Middle frontal gyrus (tissue), 1 donor: Measurements from ENCODE around the gene U2AF2.
A peak's percentile ranks its signal among the peaks of the same experiment; 100 is the strongest.

ENCODE experiments used
- DNase-seq: peaks from one replicate; pipeline ENCODE4 v3.0.0-alpha.2; 2015; ENCODE audit warnings: low spot score; ENCODE audit errors: extremely low spot score

Gene U2AF2

GRCh38 chr19:55621673-55622231, 33.1 kb upstream of the U2AF2 start:
- no peak for DNase-seq

DNA sequence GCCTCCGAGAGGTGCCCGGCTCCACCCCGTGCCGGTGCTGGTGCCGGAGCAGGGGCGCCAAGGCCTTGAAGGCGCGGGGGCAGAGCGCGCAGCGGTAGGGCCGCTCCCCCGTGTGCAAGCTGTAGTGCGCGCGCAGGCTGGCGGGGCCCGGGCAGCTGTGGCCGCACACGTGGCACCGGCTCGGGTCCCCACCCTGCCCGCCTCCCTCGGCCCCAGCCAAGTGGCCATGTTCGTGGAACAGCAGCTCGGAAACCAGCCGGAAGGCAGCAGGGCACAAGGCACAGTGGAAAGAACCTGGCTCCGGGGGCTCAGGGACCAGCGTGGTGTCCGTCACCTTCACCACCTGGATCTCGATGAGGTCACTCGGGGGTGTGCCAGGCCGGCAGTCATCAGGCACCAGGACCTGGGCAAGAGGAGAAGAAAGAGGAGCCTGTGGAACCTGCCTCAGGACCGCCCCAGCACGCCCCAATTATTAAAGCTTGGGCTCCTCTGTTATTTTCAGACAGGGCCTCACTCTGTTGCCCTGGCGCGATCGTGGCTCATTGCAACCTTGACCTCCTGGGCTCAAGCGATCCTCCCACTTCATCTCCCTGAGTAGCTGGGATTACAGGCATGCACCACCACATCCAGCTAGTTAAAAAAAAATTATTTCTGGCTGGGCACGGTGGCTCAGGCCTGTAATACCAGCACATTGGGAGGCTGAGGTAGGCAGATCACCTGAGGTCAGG, 32.4 kb upstream of the U2AF2 start:
- DNase-seq: no peak

DNA sequence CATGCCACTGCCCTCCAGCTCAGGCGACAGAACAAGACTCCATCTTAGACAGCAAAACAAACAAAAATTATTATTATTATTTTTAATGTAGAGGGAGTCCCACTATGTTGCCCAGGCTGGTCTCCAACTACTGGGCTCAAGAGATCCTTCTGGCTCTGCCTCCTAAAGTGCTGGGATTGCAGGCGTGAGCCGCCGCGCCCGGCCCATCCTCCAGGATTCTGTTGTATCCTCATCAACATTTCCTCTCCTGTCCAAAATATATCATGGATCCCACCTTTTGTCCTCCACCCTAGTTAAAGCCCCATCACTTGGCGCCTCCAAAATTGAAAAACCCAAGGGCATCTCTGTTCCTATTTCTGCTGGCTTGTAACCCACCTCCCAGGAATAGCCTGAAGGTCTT, 31.7 kb upstream of the U2AF2 start:
- no peak for DNase-seq

DNA sequence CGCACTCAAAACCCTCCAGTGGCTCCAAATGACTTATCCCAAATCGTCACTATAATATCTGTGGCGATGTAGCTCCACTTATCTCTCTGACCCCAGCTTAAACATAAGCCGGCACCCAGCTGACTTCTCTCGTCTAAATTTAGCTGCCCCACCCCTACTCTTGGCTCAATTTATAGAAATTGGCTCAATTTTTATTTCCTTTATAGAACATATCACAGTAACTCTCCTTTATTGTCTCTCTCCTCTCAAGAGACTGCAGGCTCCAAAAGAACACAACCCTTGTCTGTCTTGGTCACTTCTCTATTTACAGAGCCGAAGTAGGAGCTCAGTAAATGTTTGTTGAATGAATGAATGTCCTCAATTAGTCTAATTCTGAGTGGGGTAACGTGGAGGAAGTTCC, 31.3 kb upstream of the U2AF2 start:
- DNase-seq: no peak

GRCh38 chr19:55624109-55625003, 30.5 kb upstream of the U2AF2 start, which contains the start of gene ZNF784:
Gene ZNF784 (minus strand): TSS chr19:55624566. CDS start chr19:55624561, 5 bp downstream.
- peak; percentile 79 for DNase-seq

DNA sequence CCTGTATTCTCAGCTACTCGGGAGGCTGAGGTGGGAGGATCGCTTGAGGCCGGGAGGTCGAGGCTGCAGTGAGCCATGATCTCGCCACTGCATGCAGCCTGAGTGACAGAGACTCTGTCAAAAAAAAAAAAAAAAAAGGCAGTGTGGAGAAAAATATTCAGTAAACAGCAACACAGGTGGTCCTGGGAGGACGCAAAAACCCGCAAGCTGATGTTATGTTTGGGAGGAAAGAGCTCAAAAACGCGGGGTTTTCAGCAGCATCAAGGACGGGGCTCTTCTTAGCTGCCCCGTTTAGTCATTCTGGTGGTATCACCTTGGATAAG, 29.9 kb upstream of the U2AF2 start:
- DNase-seq: no peak

GRCh38 chr19:55626350-55626749, 28.5 kb upstream of the U2AF2 start:
- DNase-seq: no peak

GRCh38 chr19:55632463-55632834, 22.4 kb upstream of the U2AF2 start:
- DNase-seq: peak; percentile 78

DNA sequence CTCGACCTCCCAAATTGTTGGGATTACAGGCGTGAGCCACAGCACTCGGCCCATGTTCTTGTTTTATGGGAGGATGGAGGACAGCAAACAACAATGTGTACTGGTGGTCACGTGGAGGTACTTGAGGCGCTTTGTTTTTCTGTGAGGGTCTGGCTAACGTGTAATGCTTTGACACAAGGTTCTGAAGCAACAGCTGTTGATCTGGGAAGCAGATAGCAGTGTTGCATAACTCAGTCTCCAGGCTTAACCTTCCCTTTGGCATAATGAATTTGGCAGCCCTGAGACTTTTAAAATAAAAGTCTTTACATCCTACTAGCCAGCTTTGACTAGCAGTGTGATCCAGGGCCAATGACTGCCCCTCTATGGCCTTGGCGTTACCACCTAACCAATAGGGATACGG, 21.0 kb upstream of the U2AF2 start:
- no peak for DNase-seq

DNA sequence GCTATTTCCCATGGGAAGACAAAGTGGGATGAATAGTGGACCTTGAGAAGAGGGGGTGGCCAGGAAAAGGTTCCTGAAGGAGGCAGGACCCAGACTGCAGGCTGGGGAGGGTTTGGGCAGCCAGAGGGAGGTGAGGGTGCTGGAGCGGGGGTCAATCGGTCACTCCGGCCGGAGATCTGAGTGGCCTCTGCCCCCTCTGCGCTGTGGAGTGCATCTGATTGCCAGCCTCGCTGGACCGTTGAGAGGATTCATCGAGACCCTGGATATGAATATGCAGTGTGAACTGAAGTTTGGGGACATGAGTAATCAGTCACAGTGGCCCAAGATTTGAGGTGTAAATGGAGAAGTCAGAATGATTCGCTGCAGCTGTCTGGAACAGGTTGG, 19.5 kb upstream of the U2AF2 start:
- no peak for DNase-seq

GRCh38 chr19:55635856-55636440, 18.9 kb upstream of the U2AF2 start:
- no peak for DNase-seq

DNA sequence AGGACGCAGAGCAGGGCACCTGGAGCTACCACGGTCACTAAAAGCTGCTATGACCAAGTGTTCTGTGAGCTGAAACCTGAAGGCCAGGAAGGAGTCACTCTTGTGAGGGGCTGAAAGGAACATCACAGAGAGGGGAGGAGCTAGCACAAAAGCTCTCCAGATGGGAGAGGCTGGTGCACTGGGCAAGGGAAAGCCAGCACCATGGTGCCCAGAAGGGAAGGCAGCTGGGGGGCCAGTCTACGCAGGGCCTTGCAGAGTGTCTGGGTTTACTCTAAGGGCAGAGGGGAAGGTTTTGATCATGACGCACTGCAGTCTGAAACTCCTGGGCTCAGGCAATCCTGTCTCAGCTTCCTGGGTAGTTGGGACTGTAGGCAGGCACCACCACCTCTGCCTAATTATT, 18.1 kb upstream of the U2AF2 start:
- DNase-seq: no peak

DNA sequence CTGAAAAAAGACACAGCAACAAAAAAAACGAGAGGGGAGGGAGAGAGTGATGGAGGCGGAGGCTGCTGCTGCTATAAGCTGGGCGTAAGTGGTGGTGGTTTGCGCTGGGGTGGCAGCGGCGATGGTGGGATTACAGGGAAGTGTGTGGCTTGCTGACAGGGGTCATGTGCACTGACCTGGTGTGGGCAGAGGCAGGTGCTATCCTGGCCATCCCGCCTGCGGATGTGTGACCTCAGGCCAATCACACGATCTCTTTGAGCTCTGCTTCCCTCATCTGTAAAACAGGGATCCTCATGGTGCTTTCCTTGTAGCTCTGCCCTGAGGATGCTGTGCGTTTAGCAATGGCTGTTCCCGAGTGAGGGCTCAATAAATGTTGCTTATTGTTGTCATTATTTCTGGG, 17.3 kb upstream of the U2AF2 start:
- no peak for DNase-seq

DNA sequence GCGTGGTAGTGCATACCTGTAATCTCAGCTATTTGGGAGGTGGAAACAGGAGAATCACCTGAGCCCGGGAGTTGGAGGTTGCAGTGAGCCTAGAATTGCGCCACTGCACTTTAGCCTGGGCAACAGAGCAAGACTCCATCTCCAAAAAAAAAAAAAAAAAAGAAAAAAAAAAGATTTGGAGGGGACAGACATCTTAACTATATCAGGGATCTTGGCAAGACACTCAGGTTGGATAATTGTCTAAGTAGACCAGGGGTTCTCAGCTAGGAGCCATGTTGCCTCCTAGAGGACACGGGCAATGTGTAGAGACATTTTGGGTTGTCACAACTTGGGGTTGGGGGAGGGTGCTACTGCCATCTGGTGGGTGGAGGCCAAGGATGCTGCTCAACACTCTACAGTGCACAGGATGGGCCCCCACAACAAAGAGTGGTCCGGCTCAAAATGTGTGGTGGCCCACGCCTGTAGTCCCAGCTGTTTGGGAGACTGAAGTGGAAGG, 15.9 kb upstream of the U2AF2 start:
- no peak for DNase-seq

- DNase-seq: no peak
Observed at GRCh38 chr19:55640043-55640576, 14.7 kb upstream of the U2AF2 start.

DNA sequence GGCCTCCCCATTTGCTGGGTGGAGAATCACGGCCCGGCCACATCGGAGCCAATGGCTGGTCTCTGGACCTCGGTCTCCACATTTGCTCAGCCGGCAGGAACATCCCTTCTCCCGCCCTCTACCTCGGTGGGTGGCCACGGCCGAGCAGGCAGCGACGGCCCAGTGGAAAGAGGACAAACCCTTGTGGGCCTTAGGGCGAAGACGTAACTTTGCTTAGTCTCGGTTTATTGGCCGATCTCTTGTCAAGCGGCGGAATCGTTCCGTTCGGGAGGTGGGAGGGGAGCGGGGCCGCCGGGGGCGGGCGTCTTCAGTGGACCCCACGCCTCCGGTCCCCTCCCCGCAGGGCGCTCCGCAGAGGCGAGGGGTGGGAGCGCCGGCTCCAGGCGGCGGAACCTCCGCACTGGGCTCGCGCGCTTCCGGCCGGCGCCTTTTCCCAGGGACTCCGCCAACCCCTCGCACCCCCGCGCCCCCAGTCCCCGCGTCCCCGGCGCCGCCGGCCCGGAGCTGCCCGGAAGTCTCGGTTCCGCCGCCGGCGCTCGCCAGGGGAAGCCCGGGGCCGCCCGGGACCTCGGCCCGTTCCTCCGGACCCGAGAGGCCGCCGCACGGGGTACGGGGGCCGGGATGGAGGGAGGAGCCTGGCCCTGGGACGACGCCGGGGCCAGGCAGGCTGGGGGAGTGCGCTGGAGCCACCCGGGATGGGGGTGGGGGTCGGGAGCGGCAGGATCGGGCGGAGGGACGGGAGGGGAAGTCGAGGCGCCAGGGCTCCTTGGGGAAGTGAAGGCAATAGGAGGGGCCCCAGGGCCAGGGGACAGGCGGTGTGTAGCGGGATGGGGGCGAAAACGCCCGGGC, 14.0 kb upstream of the U2AF2 start, which contains the start of gene ZNF580:
Gene ZNF580, plus strand, starts transcription at position 426 of the 849 bp plus-strand sequence. CDS start 1,507 bp downstream, outside the sequence.
- no peak for DNase-seq

- DNase-seq: no peak
Observed at GRCh38 chr19:55641426-55642152, 13.2 kb upstream of the U2AF2 start.

- DNase-seq: no peak
Observed at GRCh38 chr19:55642153-55643002, 12.5 kb upstream of the U2AF2 start.
